ELF-1 (cell line): ENCODE measurements around the gene STN1.

Experiments
- DNase-seq: peaks from one replicate; pipeline ENCODE4 v3.0.0-alpha.2; 2016; ENCODE audit warnings: low read depth, low spot score

The STN1 gene

GRCh38 chr10:103894441-103894864 is 23.5 kb downstream of the STN1 start:
- DNase-seq = no peak

DNA sequence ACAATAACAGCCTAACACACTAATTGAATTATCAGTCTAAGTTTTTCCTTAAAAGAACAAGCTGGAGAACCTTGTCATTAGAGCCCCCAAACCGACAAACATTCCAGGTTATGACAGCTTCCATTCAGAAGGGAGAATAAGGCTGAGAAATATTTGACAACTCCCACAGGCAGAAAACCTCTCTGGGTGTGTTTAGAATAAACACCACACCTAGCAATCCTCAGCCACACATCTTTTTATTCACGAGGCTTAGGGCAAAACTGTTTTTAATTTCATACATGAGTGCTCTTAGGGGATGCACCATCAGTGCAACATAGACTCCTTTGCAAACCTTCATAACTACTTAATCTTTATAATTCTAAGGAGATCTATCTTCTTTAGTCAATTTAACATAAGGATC is 24.2 kb downstream of the STN1 start:
- no peak for DNase-seq

GRCh38 chr10:103892181-103892580 is 25.8 kb downstream of the STN1 start:
- no peak for DNase-seq

DNA sequence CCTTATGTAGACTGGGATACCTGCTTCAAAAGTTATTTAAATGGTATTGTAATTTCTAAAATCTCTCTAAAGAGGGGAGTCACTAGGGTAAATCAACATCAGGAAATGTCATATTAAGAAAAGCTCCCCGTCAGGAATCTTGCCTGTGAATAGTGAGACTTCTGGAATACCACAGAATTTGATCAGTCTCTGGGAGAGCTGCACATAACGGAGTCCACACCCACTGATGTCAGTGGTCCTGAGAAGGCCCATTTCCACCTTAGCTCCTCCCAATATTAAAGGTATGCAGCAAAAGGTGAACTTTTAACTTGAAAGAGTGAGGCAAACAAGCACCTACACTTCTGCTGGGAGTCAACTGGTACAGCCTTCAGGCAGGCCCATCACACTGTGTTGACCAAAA is 27.3 kb downstream of the STN1 start:
- no peak for DNase-seq

- DNase-seq = no peak
Measured at GRCh38 chr10:103890194-103890658, 27.8 kb downstream of the STN1 start.

- no peak for DNase-seq
Measured at GRCh38 chr10:103889121-103889720, 28.8 kb downstream of the STN1 start.

GRCh38 chr10:103888113-103888841 is 29.7 kb downstream of the STN1 start:
- no peak for DNase-seq

- no peak for DNase-seq
Measured at GRCh38 chr10:103885617-103886016, 32.4 kb downstream of the STN1 start.

DNA sequence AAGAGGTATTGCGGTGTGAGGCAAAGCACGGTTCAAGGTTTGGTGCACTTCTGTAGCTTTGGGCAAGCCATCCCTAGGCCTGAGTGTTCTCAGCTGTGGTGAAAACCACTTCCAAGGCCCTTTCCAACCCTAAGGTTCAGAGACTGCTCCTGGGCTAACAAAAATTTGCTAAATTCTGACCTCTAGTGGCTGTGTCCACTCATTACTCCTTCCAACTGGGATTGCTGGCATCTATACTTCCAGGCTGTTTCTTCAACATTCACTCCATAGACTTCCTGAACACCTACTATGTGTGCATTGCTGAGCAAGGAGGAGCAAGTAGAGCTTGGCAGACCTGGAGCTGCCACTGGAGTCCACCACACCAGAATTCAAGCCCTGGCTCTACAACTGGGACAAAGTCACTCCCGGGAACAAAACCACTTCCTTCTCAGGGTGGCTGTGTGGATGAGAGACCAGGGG is 33.3 kb downstream of the STN1 start:
- DNase-seq = peak; percentile 75

DNA sequence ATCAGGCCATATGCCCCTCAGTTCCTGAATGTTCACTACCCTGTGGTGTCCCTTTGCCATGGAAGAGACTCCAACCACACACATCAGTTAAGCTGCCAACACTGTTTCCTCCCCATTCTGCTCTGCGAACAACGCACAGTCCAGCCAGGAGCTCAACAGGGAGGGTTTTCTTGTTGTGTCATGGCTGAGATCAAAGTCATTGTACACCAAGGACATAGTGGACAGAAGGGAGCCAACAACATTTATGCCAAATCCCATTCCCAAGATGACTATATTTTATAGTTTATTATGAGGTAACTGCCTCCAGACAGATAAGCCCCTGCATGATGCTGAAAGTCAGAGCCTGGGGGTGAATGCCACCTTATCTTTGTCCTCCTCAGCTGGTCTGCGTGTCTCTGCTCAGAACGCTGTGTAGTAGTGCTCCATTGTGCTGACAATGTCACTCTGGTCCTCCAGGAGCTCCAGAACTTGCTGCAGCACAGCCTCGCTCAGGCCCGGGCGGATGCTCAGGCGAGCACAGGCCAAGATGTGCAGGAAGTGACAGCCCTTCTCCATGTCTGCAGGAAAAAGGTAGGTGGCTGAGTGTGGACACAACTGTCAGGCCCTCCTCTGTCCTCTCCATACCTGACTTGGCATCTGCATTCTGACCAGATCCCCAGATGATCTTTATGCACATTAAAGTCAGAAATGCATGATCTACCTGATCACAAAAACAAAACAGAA is 35.5 kb downstream of the STN1 start:
- no peak for DNase-seq

GRCh38 chr10:103881416-103882284 is 36.3 kb downstream of the STN1 start:
- DNase-seq = no peak

DNA sequence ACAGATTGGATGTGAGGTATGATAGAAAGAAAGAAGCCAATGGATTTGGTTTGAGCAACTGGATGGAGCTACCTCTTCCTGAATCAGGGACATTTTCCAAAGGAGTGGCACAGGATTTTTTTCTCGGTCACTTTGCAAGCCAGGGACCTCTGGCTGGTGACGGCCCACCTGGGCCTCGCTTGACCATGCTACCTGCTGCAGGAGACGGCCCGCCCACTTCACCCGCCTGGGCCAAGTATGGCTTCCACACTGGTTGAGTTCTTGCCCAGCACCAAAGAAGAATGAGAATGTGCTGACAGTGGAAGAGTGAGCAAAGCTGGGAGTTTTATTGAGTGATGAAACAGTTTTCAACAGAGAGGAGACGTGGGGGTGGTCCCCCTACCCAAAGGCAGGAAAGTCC is 38.2 kb downstream of the STN1 start:
- no peak for DNase-seq

GRCh38 chr10:103879409-103879808 is 38.6 kb downstream of the STN1 start:
- no peak for DNase-seq

DNA sequence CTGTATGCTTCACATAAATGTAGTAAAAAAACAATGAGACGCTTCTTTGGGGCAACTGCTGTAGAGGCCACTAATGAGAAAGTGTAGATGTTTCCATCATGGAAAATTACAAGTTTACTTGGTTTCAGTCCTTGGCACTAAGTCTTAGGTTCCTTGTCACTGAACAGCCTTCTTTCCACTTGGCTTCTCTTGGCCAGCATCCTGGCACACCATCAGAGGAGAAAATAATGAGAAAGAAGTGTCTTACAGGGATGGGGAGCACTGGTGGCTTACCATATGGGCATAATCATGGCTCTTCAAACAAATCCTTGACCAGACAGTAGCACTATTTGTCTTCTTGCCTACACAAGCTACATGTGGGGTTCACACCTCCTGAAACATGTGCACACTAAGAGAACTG is 40.1 kb downstream of the STN1 start:
- DNase-seq = no peak

DNA sequence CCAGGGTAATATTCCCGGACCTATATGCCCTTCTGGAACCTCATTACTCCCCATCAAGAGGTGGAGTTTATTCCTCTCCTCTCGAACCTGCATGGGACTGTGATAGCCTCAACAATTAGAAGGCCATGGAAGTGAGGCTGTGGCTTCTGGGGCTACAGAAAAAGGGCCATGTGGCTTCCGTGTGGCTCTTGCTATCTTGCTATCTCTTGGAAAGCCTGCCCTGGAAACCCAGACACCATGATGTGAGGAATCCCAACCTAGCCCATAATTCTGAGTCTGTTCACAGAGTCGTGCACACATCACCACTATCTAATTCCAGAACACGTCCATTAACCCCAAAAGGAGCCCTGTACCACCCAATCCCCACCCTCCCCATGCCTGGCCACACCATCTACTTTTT is 41.8 kb downstream of the STN1 start:
- no peak for DNase-seq

DNA sequence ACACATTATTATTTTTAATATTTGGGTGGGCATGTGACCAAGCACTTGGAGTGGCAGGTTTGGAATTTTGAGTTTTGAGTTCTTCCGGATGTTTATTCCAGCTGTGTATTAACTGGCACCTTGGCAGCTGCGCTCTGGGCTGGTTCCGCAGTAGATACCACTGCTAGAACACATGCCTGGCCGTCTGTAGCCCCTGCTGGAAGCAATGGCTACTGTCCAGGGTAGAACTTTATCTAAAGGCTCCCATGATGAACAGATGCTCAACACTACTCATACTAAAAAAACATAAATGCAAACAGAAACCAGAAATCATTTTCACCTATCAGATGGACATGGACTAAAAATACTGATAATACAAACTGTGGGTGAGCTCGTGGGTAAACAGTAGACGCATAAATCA is 43.3 kb downstream of the STN1 start:
- DNase-seq = no peak

DNA sequence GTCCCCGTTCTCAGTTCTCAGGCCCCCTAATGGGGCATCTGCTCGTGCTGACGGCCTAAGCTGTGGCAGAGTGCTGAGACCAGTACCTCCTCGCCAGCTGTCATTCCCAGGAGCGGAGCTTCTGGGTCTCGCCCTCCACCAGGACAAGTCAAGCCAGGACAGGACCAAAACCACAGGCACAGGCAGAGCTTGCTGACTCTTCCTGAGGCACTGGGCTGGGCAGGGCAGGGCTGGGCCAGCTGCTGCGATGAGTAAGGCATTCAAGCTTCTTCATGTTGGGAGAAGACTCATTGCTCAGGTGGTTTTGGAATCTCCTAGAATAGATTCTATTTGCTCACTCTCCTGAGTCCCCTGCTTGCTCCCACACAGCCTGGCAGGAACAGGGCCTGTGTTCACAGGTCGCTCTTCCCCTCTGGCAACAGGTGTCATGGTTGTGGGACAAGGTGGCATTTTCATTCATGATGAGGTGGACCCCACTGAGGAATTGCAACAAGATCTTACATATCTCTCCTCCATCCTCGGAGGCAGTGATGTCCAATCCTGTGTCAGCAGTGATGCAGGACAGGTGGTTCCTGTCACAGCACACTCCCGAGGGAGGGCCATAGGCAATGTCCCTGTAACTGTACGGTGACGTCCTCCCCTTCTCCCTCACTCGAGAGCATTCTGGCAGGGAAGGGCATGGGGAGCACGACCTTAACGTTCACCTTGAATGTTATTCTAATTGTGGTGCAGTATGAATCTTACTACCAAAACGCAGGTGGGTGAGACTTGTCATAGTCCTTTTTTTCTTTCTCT is 45.6 kb downstream of the STN1 start:
- DNase-seq = no peak

DNA sequence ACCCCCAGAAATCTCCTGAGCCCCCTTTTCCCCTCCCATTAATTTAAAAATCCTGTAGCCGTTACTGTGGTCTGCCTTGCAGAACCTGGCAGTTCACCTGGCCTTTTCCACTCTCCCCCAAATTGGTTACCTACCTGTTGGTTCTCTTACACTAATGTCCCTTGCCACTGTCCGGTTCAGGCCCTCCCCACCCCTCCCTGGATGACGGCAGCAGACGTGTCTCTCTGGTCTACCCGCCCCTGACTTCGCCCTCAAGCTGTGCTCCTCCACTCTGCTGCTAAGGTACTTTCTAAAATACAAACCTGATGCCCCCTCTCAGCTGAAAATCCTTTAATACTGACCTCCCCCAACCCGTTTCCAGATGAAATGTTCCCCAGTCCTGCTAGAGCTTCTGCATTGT is 47.0 kb downstream of the STN1 start:
- DNase-seq = no peak

- peak; percentile 52 for DNase-seq
Measured at GRCh38 chr10:103870516-103870915, 47.5 kb downstream of the STN1 start.

GRCh38 chr10:103869336-103869735 is 48.6 kb downstream of the STN1 start:
- no peak for DNase-seq

- no peak for DNase-seq
Measured at GRCh38 chr10:103868200-103868599, 49.8 kb downstream of the STN1 start.
